Kidney epithelial cell (primary cell): ENCODE data around the gene STOML1. TPM values are rescaled to one million over a fixed set of nuclear protein-coding genes. Genes with fewer than 3 reads are reported as not detected.
"Not testable (repeated sequence)": the region's sequence is repeated elsewhere in the genome, so short reads cannot be mapped to it uniquely, and the experiment has no call there.

Source experiments
- DNase-seq: peaks from one replicate; pipeline ENCODE4 v3.0.0-alpha.2; 2010; ENCODE audit warnings: low read depth
- H3K27me3 ChIP-seq: 2 replicates; pipeline ENCODE4 v1.6.0; 2011; ENCODE audit warnings: low read length; ENCODE audit not compliant: control insufficient read depth, insufficient read depth
- H3K36me3 ChIP-seq: 2 replicates; pipeline ENCODE4 v1.5.1; 2011; ENCODE audit warnings: low read length; ENCODE audit not compliant: control insufficient read depth, insufficient read depth
- H3K4me3 ChIP-seq: 2 replicates; pipeline ENCODE4 v1.5.1; 2011; ENCODE audit warnings: low read depth, mild to moderate bottlenecking, control low read depth, low read length
- CTCF ChIP-seq: IDR thresholded peaks from 2 replicates; pipeline ENCODE4 v1.5.1; 2011; ENCODE audit warnings: mild to moderate bottlenecking, moderate library complexity, low read length, control low read depth, inconsistent platforms; ENCODE audit not compliant: insufficient read depth, poor library complexity, severe bottlenecking
- total RNA-seq: library from RNA; depleted of rRNA; stranded (reverse); fragments of >200 nt; gene quantifications from 2 replicates; pipeline ENCODE4 v1.2.3, GENCODE V29; 2015

Gene STOML1
- total RNA-seq, 1 donor from 2014 or later, result 18.3 TPM

DNA sequence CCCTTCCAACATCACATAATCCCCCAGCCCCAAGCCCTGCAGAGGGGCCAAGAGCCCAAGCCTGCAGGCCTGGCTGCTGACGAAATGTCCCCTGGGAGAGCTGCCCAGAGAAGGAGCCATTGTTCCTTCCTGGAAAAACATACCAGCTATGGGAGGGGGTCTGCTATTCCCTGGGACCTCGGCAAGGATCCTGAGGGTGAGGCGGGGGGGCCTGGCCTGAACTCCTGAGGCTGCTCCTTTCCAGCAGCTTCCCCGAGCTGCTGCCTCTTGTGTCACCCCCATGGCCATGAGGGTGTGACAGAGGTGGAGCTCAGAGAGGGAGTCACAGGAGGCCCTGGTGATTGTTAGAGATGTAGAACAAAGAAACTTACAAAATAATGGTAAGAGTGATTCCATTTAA lies 53.0 kb downstream of the STOML1 start:
- Histone ChIP-seq H3K4me3 (no peak overlapping the region), H3K36me3 (no peaks in the 10 kb centered on the region), H3K27me3 (no peaks in the 10 kb centered on the region)
- DNase-seq, result no peak
- TF ChIP-seq CTCF, result no peak

- not testable (repeated sequence) for DNase-seq, H3K36me3 ChIP-seq, H3K27me3 ChIP-seq, H3K4me3 ChIP-seq
Measured at GRCh38 chr15:73938516-73938915, 53.6 kb downstream of the STOML1 start.

- DNase-seq, result no peak
- H3K36me3 ChIP-seq, result no peaks in the 10 kb centered on the region
- no peak overlapping the region for H3K4me3 ChIP-seq
- no peak for TF ChIP-seq CTCF
- no peaks in the 10 kb centered on the region for H3K27me3 ChIP-seq
Measured at GRCh38 chr15:73937726-73938125, 54.4 kb downstream of the STOML1 start.

DNA sequence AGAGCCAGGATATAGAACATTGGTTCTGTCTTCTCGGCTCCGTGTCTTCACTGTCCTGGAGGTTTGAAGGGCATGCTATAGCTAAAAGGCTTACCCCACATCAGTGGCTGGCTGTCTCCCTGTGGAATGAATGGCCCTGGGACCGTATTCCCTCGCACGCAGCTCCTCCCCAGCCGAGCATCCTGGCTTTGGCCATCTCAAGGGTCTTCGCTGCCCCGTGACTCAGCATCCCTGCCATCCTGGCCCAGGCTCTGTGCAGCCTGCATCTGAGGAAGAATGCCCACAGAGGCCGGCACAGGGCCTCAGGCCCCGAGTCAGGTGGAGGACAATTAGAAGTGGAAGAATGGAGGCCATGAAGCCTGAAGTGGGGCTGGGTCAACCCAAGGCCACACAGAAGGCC lies 54.8 kb downstream of the STOML1 start:
- Histone ChIP-seq H3K36me3 (no peaks in the 10 kb centered on the region), H3K4me3 (no peak overlapping the region), H3K27me3 (no peaks in the 10 kb centered on the region)
- no peak for TF ChIP-seq CTCF
- DNase-seq, result no peak

GRCh38 chr15:73936588-73937290 lies 55.4 kb downstream of the STOML1 start:
- Histone ChIP-seq H3K4me3 (no peak overlapping the region), H3K27me3 (no peaks in the 10 kb centered on the region), H3K36me3 (no peaks in the 10 kb centered on the region)
- no peak for DNase-seq
- TF ChIP-seq CTCF, result no peak

DNA sequence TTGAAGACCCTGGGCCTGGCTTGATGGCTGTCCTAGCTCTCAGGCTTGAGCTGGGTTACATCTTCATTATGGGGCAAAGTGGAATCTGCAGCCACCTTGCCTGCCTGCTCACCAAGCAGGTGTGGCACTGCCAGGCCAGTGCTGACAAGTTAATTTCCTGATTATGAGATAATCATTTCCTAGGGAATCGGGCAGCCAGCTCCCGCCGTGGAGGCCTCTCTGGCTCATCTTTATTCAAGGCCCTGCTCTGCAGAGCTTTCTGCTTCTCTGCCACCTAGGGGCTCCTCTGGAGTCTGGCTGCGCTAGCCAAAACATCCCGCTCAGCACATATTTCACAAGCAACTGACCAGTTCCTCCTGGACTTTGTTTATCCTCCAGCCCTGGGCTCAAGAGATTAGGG lies 55.9 kb downstream of the STOML1 start:
- DNase-seq, result no peak
- peak; percentile 33 for TF ChIP-seq CTCF
- no peaks in the 10 kb centered on the region for H3K27me3 ChIP-seq
- H3K4me3 ChIP-seq, result no peak overlapping the region
- no peaks in the 10 kb centered on the region for H3K36me3 ChIP-seq
